ENCODE results near the gene AIG1. TPM values are rescaled to one million over a fixed set of nuclear protein-coding genes. Genes with fewer than 3 reads are reported as not detected.

Gene AIG1
- total and polyA plus RNA-seq, 2 donors (not counting 1 experiment from before 2014, with no cell fraction given) = 40.6 to 42.2 TPM

DNA sequence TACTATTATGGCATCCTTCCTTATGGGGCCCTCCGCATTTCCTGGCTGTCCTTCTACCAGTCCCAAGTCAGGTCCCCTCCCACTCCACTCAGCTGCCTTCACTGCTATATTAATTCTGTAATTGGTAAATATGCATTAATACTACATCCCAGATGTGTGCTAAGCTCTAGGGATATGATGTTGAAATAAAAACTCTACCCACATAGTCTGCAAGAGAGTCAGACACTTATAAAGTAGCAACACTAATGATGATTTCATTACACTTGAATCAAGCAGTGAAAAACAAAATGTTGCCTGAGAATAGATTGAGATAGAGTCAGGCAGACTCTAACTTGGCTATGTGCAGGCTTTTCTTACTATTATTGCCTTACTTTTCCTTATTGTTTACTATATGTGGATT lies 62.4 kb downstream of the AIG1 start:
- Histone ChIP-seq H2AFZ (ENCODE audit: low read length) (no peak overlapping the region), H3K4me1 (ENCODE audit: control insufficient read depth, extremely low read depth, insufficient read depth, low read length) (no peaks in the 10 kb centered on the region), H3K9ac (ENCODE audit: insufficient read depth, low read length) (no peak overlapping the region), H3K4me2 (ENCODE audit: extremely low read depth, insufficient read depth, low read length) (no peak overlapping the region), H3K79me2 (ENCODE audit: control insufficient read depth, insufficient read depth, low read length) (no peaks in the 10 kb centered on the region), H3K27ac (ENCODE audit: insufficient read depth, low read length) (no peak overlapping the region), H3K36me3 (ENCODE audit: control insufficient read depth, insufficient read depth, low read length) (no peaks in the 10 kb centered on the region), H3K4me3 (replicated peaks in 1 of 4; ENCODE audit: control extremely low read depth in 1 of 4, insufficient read depth in 1 of 4, low read depth in 3 of 4, low read length in 4 of 4) (no peak overlapping the region), H4K20me1 (ENCODE audit: control insufficient read depth, extremely low read depth, insufficient read depth, low read length) (no peaks in the 10 kb centered on the region), H3K27me3 (ENCODE audit: control insufficient read depth, insufficient read depth, low read length) (no peaks in the 10 kb centered on the region), H3K9me3 (ENCODE audit: control insufficient read depth, insufficient read depth, low read depth, low read length) (no peaks in the 10 kb centered on the region)
- DNase-seq (ENCODE audit: low read depth in 2 of 2) = no peak
- TF ChIP-seq, protein P1, sequence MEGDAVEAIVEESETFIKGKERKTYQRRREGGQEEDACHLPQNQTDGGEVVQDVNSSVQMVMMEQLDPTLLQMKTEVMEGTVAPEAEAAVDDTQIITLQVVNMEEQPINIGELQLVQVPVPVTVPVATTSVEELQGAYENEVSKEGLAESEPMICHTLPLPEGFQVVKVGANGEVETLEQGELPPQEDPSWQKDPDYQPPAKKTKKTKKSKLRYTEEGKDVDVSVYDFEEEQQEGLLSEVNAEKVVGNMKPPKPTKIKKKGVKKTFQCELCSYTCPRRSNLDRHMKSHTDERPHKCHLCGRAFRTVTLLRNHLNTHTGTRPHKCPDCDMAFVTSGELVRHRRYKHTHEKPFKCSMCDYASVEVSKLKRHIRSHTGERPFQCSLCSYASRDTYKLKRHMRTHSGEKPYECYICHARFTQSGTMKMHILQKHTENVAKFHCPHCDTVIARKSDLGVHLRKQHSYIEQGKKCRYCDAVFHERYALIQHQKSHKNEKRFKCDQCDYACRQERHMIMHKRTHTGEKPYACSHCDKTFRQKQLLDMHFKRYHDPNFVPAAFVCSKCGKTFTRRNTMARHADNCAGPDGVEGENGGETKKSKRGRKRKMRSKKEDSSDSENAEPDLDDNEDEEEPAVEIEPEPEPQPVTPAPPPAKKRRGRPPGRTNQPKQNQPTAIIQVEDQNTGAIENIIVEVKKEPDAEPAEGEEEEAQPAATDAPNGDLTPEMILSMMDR (conservative IDR thresholded peaks at IDR 0.05 in 1 of 2, IDR thresholded peaks at IDR 0.05 in 1 of 2; ENCODE audit: low read depth in 1 of 2, low read length in 2 of 2) = no peak

- TF ChIP-seq EZH2 (IDR thresholded peaks at IDR 0.05; ENCODE audit: low read length, missing control alignments) = no peak
- TF ChIP-seq, protein P1 (conservative IDR thresholded peaks at IDR 0.05 in 1 of 2, IDR thresholded peaks at IDR 0.05 in 1 of 2; ENCODE audit: low read depth in 1 of 2, low read length in 2 of 2) = no peak
- Histone ChIP-seq H3K79me2 (ENCODE audit: control insufficient read depth, insufficient read depth, low read length) (no peaks in the 10 kb centered on the region), H3K4me1 (ENCODE audit: control insufficient read depth, extremely low read depth, insufficient read depth, low read length) (no peaks in the 10 kb centered on the region), H2AFZ (ENCODE audit: low read length) (no peak overlapping the region), H4K20me1 (ENCODE audit: control insufficient read depth, extremely low read depth, insufficient read depth, low read length) (no peaks in the 10 kb centered on the region), H3K9ac (ENCODE audit: insufficient read depth, low read length) (no peak overlapping the region), H3K4me2 (ENCODE audit: extremely low read depth, insufficient read depth, low read length) (no peak overlapping the region), H3K36me3 (ENCODE audit: control insufficient read depth, insufficient read depth, low read length) (no peaks in the 10 kb centered on the region), H3K9me3 (ENCODE audit: control insufficient read depth, insufficient read depth, low read depth, low read length) (no peaks in the 10 kb centered on the region), H3K27ac (ENCODE audit: insufficient read depth, low read length) (no peak overlapping the region), H3K4me3 (replicated peaks in 1 of 4; ENCODE audit: control extremely low read depth in 1 of 4, insufficient read depth in 1 of 4, low read depth in 3 of 4, low read length in 4 of 4) (no peak overlapping the region), H3K27me3 (ENCODE audit: control insufficient read depth, insufficient read depth, low read length) (no peaks in the 10 kb centered on the region)
- DNase-seq (ENCODE audit: low read depth in 2 of 2) = no peak
Observed at GRCh38 chr6:143123941-143124340, 63.3 kb downstream of the AIG1 start.

DNA sequence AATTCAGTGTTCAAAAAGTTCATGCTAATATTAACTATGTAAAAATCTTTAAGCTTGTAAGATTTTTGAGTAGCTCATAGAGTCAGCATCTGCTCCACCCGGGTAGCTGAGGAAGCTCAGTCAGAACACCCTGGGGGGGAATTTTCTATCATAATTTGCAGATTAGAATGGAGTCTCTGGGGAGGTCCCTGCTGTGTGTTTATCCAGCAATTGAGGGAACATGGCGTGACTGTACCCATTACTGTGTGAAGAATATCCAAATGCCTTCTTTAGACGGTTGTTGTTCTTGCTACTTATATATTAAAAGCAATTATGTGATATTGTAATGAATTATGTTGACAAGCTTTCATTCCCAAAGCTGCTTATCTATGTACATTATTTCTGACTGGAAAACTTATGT lies 64.8 kb downstream of the AIG1 start:
- Histone ChIP-seq H3K9me3 (ENCODE audit: control insufficient read depth, insufficient read depth, low read depth, low read length) (no peaks in the 10 kb centered on the region), H3K36me3 (ENCODE audit: control insufficient read depth, insufficient read depth, low read length) (no peaks in the 10 kb centered on the region), H3K4me2 (ENCODE audit: extremely low read depth, insufficient read depth, low read length) (no peak overlapping the region), H3K79me2 (ENCODE audit: control insufficient read depth, insufficient read depth, low read length) (no peaks in the 10 kb centered on the region), H2AFZ (ENCODE audit: low read length) (no peak overlapping the region), H3K27me3 (ENCODE audit: control insufficient read depth, insufficient read depth, low read length) (no peaks in the 10 kb centered on the region), H3K4me1 (ENCODE audit: control insufficient read depth, extremely low read depth, insufficient read depth, low read length) (no peaks in the 10 kb centered on the region), H3K9ac (ENCODE audit: insufficient read depth, low read length) (no peak overlapping the region), H3K4me3 (replicated peaks in 1 of 4; ENCODE audit: control extremely low read depth in 1 of 4, insufficient read depth in 1 of 4, low read depth in 3 of 4, low read length in 4 of 4) (no peak overlapping the region), H4K20me1 (ENCODE audit: control insufficient read depth, extremely low read depth, insufficient read depth, low read length) (no peaks in the 10 kb centered on the region), H3K27ac (ENCODE audit: insufficient read depth, low read length) (no peak overlapping the region)
- peak in 1 of 2 donors; percentile 38 for DNase-seq (ENCODE audit: low read depth in 2 of 2)
- TF ChIP-seq, protein P1 (conservative IDR thresholded peaks at IDR 0.05 in 1 of 2, IDR thresholded peaks at IDR 0.05 in 1 of 2; ENCODE audit: low read depth in 1 of 2, low read length in 2 of 2) = no peak
- TF ChIP-seq EZH2 (IDR thresholded peaks at IDR 0.05; ENCODE audit: low read length, missing control alignments) = no peak
